Transverse colon (tissue), 4 donors: ENCODE data around the gene CDK5RAP3. TPM values are rescaled to one million over a fixed set of nuclear protein-coding genes. Genes with fewer than 3 reads are reported as not detected.

Experiments
- DNase-seq: peaks from one replicate; pipeline ENCODE4 v3.0.0-alpha.2; 2019
- H3K27ac ChIP-seq, 4 donors: fragments of 200-600 bp; sonication (generic); 2 replicates each; pipeline ENCODE4 v1.5.1; 2016 to 2018; ENCODE audit warnings: inconsistent platforms in 4 of 4
- H3K27me3 ChIP-seq: fragments of 200-600 bp; sonication (generic); 2 replicates; pipeline ENCODE4 v1.5.1; 2017; ENCODE audit warnings: inconsistent platforms
- H3K36me3 ChIP-seq, 4 donors: fragments of 200-600 bp; sonication (generic); 2 replicates each; pipeline ENCODE4 v1.5.1; 2017 to 2019; ENCODE audit warnings: inconsistent platforms in 4 of 4
- H3K4me1 ChIP-seq, 4 donors: fragments of 200-600 bp; sonication (generic); 2 replicates each; pipeline ENCODE4 v1.5.1; 2017 to 2020; ENCODE audit warnings: inconsistent platforms in 4 of 4
- H3K4me3 ChIP-seq, 4 donors: fragments of 200-600 bp; sonication (generic); 1 replicate in 1 of 4; 2 replicates in 3 of 4; pipeline versions ENCODE4 v1.5.1 to v1.6.1; 2017 to 2019; ENCODE audit warnings: inconsistent platforms in 4 of 4
- H3K9me3 ChIP-seq, 2 donors: fragments of 200-600 bp; sonication (generic); 2 replicates each; pipeline ENCODE4 v1.5.1; 2017 to 2019; ENCODE audit warnings: inconsistent platforms in 2 of 2
- EP300 ChIP-seq: sonication (generic); formaldehyde crosslinking; IDR thresholded peaks from one replicate; pipeline ENCODE4 v1.6.1; 2017; ENCODE audit warnings: antibody characterized with exemption, low read depth
- POLR2A ChIP-seq: fragments of 450-650 bp; IDR thresholded peaks from one replicate; pipeline ENCODE4 v1.6.1; 2016; ENCODE audit warnings: antibody characterized with exemption, mild to moderate bottlenecking, moderate library complexity
- POLR2AphosphoS5 ChIP-seq, 3 donors: sonication (generic); formaldehyde crosslinking; IDR thresholded peaks; one replicate each; pipeline ENCODE4 v1.6.1; 2016; ENCODE audit warnings: antibody characterized with exemption in 3 of 3
- WGBS, 2 donors: methylation state at CpG; one replicate each; pipeline ENCODE4 v1.1.5; 2018; ENCODE audit warnings: low coverage in 1 of 2; 5-methylcytosine and 5-hydroxymethylcytosine counted together
- in situ Hi-C, 4 donors: fragments of 200-750 bp; cut with MboI; loops; one replicate each; pipeline versions ENCODE4 v1.15.0 to v1.15.1; 2017; ENCODE audit warnings: low sequenced_read_pairs in 3 of 4, low pct_ligation_motif_present in 1 of 4, low pct_unique_long_range_greater_than_20kb in 1 of 4
- intact Hi-C: fragments of 100-400 bp; cut with DNase I; formaldehyde crosslinking; loops from one replicate; pipeline ENCODE4 v1.15.1; 2023; ENCODE audit warnings: low total_unique reads
- total RNA-seq, 4 donors: library from RNA; depleted of rRNA; stranded (reverse); fragments of >200 nt; gene quantifications; one replicate each; pipeline ENCODE4 v1.1.0, GENCODE V29; 2016
- TF ChIP-seq, protein P1 (sequence below), 5 experiments: fragments of 200-600 bp in 3 of 5; fragments of 450-650 bp in 2 of 5; sonication (generic) in 3 of 5; IDR thresholded peaks; 1 replicate in 2 of 5; 2 replicates in 3 of 5; pipeline ENCODE4 v1.5.1; 2016 to 2017; ENCODE audit warnings: antibody characterized with exemption in 5 of 5, inconsistent platforms in 3 of 5, mild to moderate bottlenecking in 2 of 5, moderate library complexity in 1 of 5

CDK5RAP3 gene
- total RNA-seq, 4 donors from 2014 or later, result 159 to 540 (median 296) TPM

DNA sequence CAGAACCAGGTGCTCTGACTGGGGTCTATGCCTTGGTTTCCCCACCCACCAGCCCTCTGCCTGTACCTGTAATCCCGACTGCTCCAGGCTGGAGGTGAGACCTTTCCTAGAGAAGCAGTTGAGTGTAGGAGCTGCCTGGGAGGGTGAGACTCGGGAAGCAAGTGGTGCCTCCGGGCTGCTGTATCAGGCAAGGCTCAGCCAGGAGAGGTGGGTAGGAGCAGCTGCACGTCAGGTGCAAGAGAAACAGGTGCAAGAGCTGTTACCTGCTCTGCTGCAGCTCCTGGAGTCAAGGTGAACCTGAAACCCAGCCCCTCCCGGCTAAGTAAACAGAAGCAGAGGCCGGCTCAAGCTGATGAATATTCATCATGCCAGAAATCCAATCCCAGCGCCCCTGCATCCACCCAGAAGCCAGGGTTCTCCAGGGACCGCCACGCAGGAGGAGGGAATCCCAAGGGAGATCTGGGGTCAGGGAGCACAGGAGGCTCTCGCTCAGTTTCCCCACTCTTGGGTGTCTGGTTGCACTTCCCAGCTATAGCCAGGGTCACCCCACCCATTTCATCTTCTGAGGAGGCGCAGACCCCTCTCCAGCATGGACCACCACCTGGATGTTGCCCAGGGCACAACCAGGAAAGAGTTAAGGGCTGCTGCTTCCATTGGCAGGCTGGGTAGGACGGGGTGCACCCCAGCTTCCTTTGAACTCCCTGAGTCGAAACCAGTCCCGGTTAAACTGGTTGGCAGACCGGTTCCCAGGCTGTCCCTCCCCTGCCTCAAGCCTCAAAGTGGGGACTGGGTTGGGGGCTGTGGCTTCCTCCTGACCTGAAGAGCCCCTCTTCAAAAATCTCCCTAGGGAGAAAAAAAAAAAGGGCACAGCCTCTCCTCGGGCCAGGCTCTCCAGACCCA lies 13.1 kb upstream of the CDK5RAP3 start, which contains the start of gene PRR15L:
Gene PRR15L, minus strand, starts transcription at position 293 of the 900 bp plus-strand sequence. CDS start 4,649 bp downstream, outside the sequence.
- in situ Hi-C loops (loop anchor here in 1 of 4 donors (25.0 kb wide), 1 partner anchor 121 kb away; the partner anchor contains the start of genes LRRC46, MRPL10 and SCRN2), intact Hi-C loops (no loop called here)
- Histone ChIP-seq H3K4me1 (peaks cover 3 to 37% (median 35%) of the 10 kb centered on the region in 4 donors), H3K27me3 (no peaks in the 10 kb centered on the region), H3K36me3 (no peaks in the 10 kb centered on the region), H3K9me3 (no peaks in the 10 kb centered on the region), H3K27ac (peak within 1 kb of the TSS; percentile 88 to 93 (median 90)), H3K4me3 (peak within 1 kb of the TSS; percentile 24 to 65 (median 61))
- DNase-seq, result peak; percentile 91
- no peak for TF ChIP-seq EP300
- TF ChIP-seq, protein P1, sequence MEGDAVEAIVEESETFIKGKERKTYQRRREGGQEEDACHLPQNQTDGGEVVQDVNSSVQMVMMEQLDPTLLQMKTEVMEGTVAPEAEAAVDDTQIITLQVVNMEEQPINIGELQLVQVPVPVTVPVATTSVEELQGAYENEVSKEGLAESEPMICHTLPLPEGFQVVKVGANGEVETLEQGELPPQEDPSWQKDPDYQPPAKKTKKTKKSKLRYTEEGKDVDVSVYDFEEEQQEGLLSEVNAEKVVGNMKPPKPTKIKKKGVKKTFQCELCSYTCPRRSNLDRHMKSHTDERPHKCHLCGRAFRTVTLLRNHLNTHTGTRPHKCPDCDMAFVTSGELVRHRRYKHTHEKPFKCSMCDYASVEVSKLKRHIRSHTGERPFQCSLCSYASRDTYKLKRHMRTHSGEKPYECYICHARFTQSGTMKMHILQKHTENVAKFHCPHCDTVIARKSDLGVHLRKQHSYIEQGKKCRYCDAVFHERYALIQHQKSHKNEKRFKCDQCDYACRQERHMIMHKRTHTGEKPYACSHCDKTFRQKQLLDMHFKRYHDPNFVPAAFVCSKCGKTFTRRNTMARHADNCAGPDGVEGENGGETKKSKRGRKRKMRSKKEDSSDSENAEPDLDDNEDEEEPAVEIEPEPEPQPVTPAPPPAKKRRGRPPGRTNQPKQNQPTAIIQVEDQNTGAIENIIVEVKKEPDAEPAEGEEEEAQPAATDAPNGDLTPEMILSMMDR (IDR thresholded peaks at IDR 0.05), result no peak
- peak; percentile 97 for TF ChIP-seq POLR2A
- peak; percentile 88 to 97 (median 97) for TF ChIP-seq POLR2AphosphoS5 (IDR thresholded peaks at IDR 0.05)
- WGBS, 2 donors, result 35% methylated on average over 16 of the region's 16 CpGs; no CpG with 5 or more reads in 1 of the 2 donors

DNA sequence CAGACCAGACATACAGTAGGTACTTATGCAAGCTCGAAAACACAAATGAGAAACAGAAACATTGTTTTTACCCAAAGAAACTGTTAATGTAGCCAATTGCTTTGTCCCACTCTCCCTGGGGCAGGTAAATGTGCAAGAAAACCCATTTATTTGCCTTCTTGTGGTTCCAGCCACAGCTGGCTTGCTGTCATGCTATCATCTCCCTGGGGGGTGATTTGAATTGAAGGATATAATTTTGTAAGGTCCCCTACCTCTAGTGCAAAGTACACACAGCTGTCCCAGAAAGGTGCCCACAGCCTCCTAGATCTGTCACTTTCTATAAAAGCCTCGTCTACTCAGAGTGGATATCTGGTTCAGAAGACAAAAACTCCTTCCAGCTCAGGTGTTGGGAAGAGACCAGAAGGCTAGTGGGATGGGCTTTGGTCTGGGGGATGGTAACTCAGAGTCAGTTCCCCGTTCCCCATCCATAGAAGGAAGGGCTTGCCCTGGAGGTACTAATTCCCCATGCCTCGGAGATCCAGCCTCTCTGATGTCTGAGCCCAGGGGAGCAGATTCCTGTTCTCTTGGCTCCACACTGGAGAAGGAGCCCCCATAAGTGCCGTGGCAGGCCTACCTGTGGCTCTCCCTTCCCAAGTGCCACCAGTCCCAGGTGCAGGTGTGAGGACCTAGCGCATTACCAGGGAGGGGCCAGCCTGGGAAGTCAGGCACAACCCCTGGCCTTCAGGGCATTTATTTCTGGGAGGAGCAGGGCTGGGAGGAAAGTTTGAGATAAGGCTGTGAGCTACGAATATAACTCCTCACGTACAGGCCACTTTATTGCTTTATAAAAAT lies 10.9 kb upstream of the CDK5RAP3 start:
- Histone ChIP-seq H3K27ac (peak overlapping the region; percentile 88 to 93 (median 90)), H3K27me3 (no peaks in the 10 kb centered on the region), H3K4me1 (peaks cover 6 to 46% (median 38%) of the 10 kb centered on the region in 4 donors), H3K36me3 (no peaks in the 10 kb centered on the region), H3K9me3 (no peaks in the 10 kb centered on the region), H3K4me3 (peak overlapping the region in 1 of 4 donors; percentile 22)
- intact Hi-C loops (no loop called here), in situ Hi-C loops (loop anchor here in 1 of 4 donors (25.0 kb wide), 1 partner anchor 123 kb away; the partner anchor contains the start of genes LRRC46, MRPL10 and SCRN2)
- DNase-seq, result peak; percentile 88
- 50 to 80% methylated on average over 2 to 8 of the region's 8 CpGs for WGBS, 2 donors
- peak; percentile 81 to 95 (median 91) for TF ChIP-seq POLR2AphosphoS5 (IDR thresholded peaks at IDR 0.05)
- TF ChIP-seq POLR2A, result peak; percentile 94
- TF ChIP-seq EP300, result no peak

DNA sequence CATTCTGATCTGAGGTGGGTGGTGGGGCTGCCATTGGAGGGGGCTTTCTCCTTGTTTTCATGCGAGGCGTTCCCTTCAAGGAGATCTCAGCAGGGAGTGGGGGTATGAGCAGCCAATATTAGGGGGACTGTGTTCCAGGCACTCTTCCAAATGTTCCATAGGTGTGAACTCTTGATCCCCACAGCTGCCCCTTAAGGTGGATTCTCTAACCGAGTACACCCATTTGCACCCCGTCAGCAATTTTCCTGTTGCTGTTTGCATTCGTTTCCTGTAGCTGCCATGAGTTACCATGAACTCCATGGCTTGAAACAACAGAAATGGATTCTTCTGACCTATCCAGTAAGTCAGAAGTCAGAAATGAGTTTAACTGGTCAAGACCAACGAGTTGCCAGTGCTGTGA lies 9.5 kb upstream of the CDK5RAP3 start:
- Histone ChIP-seq H3K9me3 (no peaks in the 10 kb centered on the region), H3K4me3 (no peak overlapping the region), H3K27ac (peak overlapping the region in 3 of 4 donors; percentile 88 to 93 (median 88)), H3K4me1 (peaks cover 14 to 56% (median 50%) of the 10 kb centered on the region in 4 donors), H3K27me3 (no peaks in the 10 kb centered on the region), H3K36me3 (no peaks in the 10 kb centered on the region)
- in situ Hi-C loops, result loop anchor here in 1 of 4 donors (25.0 kb wide), 1 partner anchor 124 kb away; the partner anchor contains the start of genes LRRC46, MRPL10 and SCRN2
- 17 to 83% methylated on average over 1 to 6 of the region's 6 CpGs for whole genome bisulfite sequencing, 2 donors
- intact Hi-C loops, result no loop called here
- DNase-seq, result no peak
- TF ChIP-seq, protein P1 (IDR thresholded peaks at IDR 0.05), result no peak
- no peak for TF ChIP-seq EP300
- TF ChIP-seq POLR2AphosphoS5 (IDR thresholded peaks at IDR 0.05), result no peak
- TF ChIP-seq POLR2A, result no peak

DNA sequence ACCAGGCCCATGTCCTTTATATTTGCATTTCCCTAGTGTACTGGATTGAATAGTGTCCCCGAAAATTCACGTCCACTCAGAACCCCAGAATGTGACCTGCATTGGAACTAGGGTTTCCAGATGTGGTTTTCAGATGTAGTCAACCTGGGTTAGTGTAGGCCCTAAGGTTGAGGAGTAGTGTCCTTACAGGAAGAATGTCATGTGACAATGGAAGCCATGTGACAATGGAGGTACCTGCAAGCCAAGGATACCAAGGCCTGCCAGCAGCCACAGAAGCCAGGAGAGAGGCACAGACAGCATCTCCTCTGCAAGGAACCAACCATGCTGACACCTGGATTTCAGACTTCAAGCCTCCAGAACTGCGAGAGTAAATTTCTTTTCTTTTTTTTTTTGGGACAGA lies 8.0 kb upstream of the CDK5RAP3 start:
- Histone ChIP-seq H3K27ac (no peak overlapping the region), H3K27me3 (no peaks in the 10 kb centered on the region), H3K4me3 (no peak overlapping the region), H3K9me3 (no peaks in the 10 kb centered on the region), H3K4me1 (peaks cover 17 to 71% (median 57%) of the 10 kb centered on the region in 4 donors), H3K36me3 (no peaks in the 10 kb centered on the region)
- WGBS, 2 donors, result 98 to 100% methylated on average over 1 to 3 of the region's 3 CpGs
- intact Hi-C loops, result no loop called here
- in situ Hi-C loops, result loop anchor here in 1 of 4 donors (25.0 kb wide), 1 partner anchor 126 kb away; the partner anchor contains the start of genes LRRC46, MRPL10 and SCRN2
- TF ChIP-seq POLR2AphosphoS5 (IDR thresholded peaks at IDR 0.05) (no peak), POLR2A (no peak), EP300 (no peak)
- TF ChIP-seq, protein P1 (IDR thresholded peaks at IDR 0.05), result no peak
- DNase-seq, result no peak
